Vagina (tissue), 2 donors: ENCODE results near the gene TTLL3. TPM values are rescaled to one million over a fixed set of nuclear protein-coding genes. Genes with fewer than 3 reads are reported as not detected.
A peak's percentile ranks its signal among the peaks of the same experiment; 100 is the strongest.

Source experiments
- DNase-seq, 2 donors: peaks; one replicate each; pipeline ENCODE4 v3.0.0-alpha.2; 2017; ENCODE audit errors: extremely low spot score in 2 of 2
- H3K27ac ChIP-seq: fragments of 200-600 bp; sonication (generic); one replicate; pipeline ENCODE4 v1.5.1; 2019
- H3K27me3 ChIP-seq: fragments of 200-600 bp; sonication (generic); one replicate; pipeline ENCODE4 v1.5.1; 2019
- H3K36me3 ChIP-seq, 2 donors: fragments of 200-600 bp; sonication (generic); one replicate each; pipeline ENCODE4 v1.5.1; 2017 to 2019
- H3K4me1 ChIP-seq: fragments of 200-600 bp; sonication (generic); one replicate; pipeline ENCODE4 v1.5.1; 2019
- H3K4me3 ChIP-seq, 2 donors: fragments of 200-600 bp; sonication (generic); 1 replicate in 1 of 2; 2 replicates in 1 of 2; pipeline ENCODE4 v1.5.1; 2016 to 2019
- H3K9me3 ChIP-seq: fragments of 200-600 bp; sonication (generic); one replicate; pipeline ENCODE4 v1.5.1; 2019
- POLR2A ChIP-seq, 2 donors: fragments of 450-650 bp; IDR thresholded peaks; one replicate each; pipeline ENCODE4 v1.6.1; 2017; ENCODE audit warnings: antibody characterized with exemption in 2 of 2, mild to moderate bottlenecking in 2 of 2, moderate library complexity in 2 of 2
- POLR2AphosphoS5 ChIP-seq, 2 donors: sonication (generic); formaldehyde crosslinking; IDR thresholded peaks; one replicate each; pipeline ENCODE4 v1.9.0; 2017; ENCODE audit warnings: antibody characterized with exemption in 2 of 2, mild to moderate bottlenecking in 2 of 2, low read depth in 1 of 2; ENCODE audit not compliant: insufficient read depth in 1 of 2
- intact Hi-C: fragments of 100-400 bp; cut with DNase I; formaldehyde crosslinking; loops from one replicate; pipeline ENCODE4 v1.15.1; 2023
- total RNA-seq: library from RNA; depleted of rRNA; stranded (reverse); fragments of >200 nt; gene quantifications from one replicate; pipeline ENCODE4 v1.2.3, GENCODE V29; 2016
- TF ChIP-seq, protein P1 (sequence below), 3 experiments: fragments of 450-650 bp in 2 of 3; fragments of 200-600 bp in 1 of 3; sonication (generic) in 1 of 3; IDR thresholded peaks; one replicate each; pipeline ENCODE4 v1.5.1; 2017 to 2019; ENCODE audit warnings: antibody characterized with exemption in 3 of 3, mild to moderate bottlenecking in 2 of 3, moderate library complexity in 2 of 3

The TTLL3 gene
- total RNA-seq, 1 donor from 2014 or later: 73.4 TPM

DNA sequence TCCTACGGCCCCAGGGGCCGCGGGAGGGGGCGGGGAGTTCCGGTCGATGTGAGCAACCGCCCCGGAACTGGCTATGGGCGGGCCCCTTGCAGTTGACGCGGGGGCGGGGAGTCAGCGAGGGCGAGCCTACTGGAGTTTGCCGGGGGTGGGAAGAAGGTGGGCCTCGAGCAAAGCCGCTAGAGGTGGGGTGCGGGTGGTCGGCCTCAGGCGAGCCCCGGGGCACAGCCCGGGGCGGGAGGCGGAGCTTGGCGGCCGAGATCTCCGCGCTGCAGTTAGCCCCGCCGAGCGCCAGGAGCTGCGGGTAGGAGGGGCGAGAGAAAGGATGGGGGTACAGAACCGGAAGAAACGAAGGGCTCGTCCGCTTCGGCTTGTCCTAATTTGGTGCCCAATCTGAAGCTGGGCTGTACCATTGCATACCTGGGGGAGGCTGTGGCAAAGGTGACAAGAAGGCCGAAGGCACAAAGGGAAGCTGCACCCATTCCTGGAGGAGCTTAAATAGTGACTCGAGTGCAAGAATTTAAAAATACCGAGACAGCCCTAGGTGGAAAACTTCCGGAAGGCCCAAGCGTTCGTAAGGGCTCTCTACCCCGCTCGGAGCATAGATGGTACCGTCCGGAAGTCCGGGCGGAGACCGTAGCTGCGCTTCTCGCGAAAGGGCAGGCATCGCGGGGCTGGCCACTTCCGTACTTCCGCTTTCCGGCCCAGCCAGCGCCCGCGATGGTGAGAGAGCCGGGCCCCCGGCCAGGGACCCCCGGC, 17.5 kb upstream of the TTLL3 start, which contains the start of the genes ARPC4 and TADA3:
TSS of gene ARPC4 (plus strand) at position 678 of the 756 bp plus-strand sequence. CDS start at position 718, 40 bp downstream.
TSS of gene TADA3 (minus strand) at position 69 of the 756 bp plus-strand sequence. CDS start 1,007 bp downstream, outside the sequence.
- H3K4me1 ChIP-seq: peaks cover 44% of the 10 kb centered on the region
- H3K27ac ChIP-seq: peak within 1 kb of the TSS; percentile 95
- no peak for DNase-seq
- peak within 1 kb of the TSS; percentile 85 to 90 for H3K4me3 ChIP-seq
- no peaks in the 10 kb centered on the region for H3K9me3 ChIP-seq
- peaks cover 0 to 26% of the 10 kb centered on the region in 2 donors for H3K36me3 ChIP-seq
- intact Hi-C loops: loop anchor here (10.0 kb wide), 1 partner anchor 58 kb away; the partner anchor contains the start of gene BRPF1
- peak; percentile 90 to 91 for TF ChIP-seq POLR2AphosphoS5 (IDR thresholded peaks at IDR 0.05; ENCODE audit: insufficient read depth in 1 of 2, low read depth in 1 of 2)
- TF ChIP-seq, protein P1, sequence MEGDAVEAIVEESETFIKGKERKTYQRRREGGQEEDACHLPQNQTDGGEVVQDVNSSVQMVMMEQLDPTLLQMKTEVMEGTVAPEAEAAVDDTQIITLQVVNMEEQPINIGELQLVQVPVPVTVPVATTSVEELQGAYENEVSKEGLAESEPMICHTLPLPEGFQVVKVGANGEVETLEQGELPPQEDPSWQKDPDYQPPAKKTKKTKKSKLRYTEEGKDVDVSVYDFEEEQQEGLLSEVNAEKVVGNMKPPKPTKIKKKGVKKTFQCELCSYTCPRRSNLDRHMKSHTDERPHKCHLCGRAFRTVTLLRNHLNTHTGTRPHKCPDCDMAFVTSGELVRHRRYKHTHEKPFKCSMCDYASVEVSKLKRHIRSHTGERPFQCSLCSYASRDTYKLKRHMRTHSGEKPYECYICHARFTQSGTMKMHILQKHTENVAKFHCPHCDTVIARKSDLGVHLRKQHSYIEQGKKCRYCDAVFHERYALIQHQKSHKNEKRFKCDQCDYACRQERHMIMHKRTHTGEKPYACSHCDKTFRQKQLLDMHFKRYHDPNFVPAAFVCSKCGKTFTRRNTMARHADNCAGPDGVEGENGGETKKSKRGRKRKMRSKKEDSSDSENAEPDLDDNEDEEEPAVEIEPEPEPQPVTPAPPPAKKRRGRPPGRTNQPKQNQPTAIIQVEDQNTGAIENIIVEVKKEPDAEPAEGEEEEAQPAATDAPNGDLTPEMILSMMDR (IDR thresholded peaks at IDR 0.05): no peak
- peak in 1 of 2 donors; percentile 50 for TF ChIP-seq POLR2A (IDR thresholded peaks at IDR 0.05)
- H3K27me3 ChIP-seq: no peaks in the 10 kb centered on the region

DNA sequence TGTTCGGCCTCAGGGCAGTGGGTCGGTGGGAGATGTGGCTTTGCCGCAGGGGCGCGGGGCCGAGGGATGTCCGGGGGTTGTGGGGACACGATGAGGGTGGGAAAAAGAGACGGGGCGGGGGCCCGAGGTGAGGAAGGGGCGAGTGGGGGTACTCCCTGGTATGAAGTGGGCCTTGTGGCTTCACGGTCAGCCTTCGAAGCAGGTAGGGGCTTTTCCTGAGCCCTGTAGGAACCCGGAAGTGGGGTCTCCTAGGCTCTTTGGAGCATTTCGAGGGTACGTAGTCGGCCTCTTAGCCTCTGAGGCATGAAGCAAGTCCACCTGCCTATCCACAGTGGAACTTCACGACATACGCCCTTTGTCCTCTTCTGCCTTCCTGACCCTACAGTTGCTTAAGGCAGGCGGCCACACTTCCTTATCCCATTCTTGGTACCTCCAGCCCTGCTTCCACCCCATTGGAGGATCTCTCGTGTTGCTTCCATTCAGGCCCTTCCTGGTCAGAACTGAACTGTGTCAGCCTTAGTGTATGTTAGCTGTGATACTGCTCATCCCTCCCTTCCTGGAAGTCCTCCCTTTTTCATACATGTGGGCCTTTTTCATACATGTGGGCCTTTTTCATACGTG, 16.8 kb upstream of the TTLL3 start:
- intact Hi-C loops: loop anchor here (10.0 kb wide), 1 partner anchor 58 kb away; the partner anchor contains the start of gene BRPF1
- no peak for TF ChIP-seq POLR2AphosphoS5 (IDR thresholded peaks at IDR 0.05; ENCODE audit: insufficient read depth in 1 of 2, low read depth in 1 of 2)
- TF ChIP-seq POLR2A (IDR thresholded peaks at IDR 0.05): no peak
- TF ChIP-seq, protein P1 (IDR thresholded peaks at IDR 0.05): no peak
- no peak for DNase-seq
- peaks cover 44% of the 10 kb centered on the region for H3K4me1 ChIP-seq
- H3K36me3 ChIP-seq: peaks cover 0 to 28% of the 10 kb centered on the region in 2 donors
- H3K4me3 ChIP-seq: peak overlapping the region; percentile 85 to 90
- peak overlapping the region; percentile 95 for H3K27ac ChIP-seq
- no peaks in the 10 kb centered on the region for H3K27me3 ChIP-seq
- no peaks in the 10 kb centered on the region for H3K9me3 ChIP-seq

DNA sequence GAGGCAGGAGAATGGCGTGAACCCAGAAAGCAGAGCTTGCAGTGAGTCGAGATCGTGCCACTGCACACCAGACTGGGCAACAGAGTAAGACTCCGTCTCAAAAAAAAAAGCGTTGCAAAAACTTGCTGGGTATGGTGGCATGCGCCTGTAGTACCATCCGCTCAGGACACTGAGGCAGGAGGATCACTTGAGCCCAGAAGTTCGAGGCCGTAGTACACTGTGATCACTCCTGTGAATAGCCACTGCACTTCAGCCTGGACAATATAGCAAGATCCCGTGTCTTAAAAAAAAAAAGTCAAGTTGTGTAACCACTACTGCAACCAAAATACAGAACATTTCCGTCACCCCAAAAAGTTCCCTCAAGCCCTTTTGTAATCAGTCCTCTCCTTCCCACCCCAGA, 15.7 kb upstream of the TTLL3 start:
- H3K36me3 ChIP-seq: peaks cover 0 to 29% of the 10 kb centered on the region in 2 donors
- intact Hi-C loops: loop anchor here (10.0 kb wide), 1 partner anchor 60 kb away; the partner anchor contains the start of gene BRPF1
- H3K4me3 ChIP-seq: no peak overlapping the region
- no peak overlapping the region for H3K27ac ChIP-seq
- TF ChIP-seq POLR2AphosphoS5 (IDR thresholded peaks at IDR 0.05; ENCODE audit: insufficient read depth in 1 of 2, low read depth in 1 of 2) (no peak), POLR2A (IDR thresholded peaks at IDR 0.05) (no peak)
- TF ChIP-seq, protein P1 (IDR thresholded peaks at IDR 0.05): no peak
- no peak for DNase-seq
- no peaks in the 10 kb centered on the region for H3K27me3 ChIP-seq
- peaks cover 44% of the 10 kb centered on the region for H3K4me1 ChIP-seq
- no peaks in the 10 kb centered on the region for H3K9me3 ChIP-seq

DNA sequence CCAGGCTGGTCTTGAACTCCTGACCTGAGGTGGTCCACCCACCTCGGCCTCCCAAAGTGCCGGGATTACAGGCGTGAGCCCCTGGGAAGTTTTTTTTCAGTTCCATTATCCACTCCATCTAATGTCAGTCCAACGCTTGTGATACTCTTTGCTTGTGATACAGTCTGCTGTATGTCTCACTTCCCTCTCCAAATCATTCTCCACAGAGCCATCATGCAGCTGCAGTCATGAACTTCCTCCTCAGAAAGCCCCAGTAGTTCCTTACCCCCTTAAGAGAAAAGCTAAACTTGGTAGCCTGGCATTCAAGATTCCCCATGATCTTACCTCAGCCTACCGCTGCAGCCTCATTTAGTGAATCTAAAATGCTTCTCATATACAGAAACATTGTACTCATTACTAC, 14.9 kb upstream of the TTLL3 start:
- peaks cover 4 to 34% of the 10 kb centered on the region in 2 donors for H3K36me3 ChIP-seq
- DNase-seq: no peak
- no peaks in the 10 kb centered on the region for H3K9me3 ChIP-seq
- no peaks in the 10 kb centered on the region for H3K27me3 ChIP-seq
- H3K4me3 ChIP-seq: no peak overlapping the region
- intact Hi-C loops: loop anchor here (10.0 kb wide), 1 partner anchor 60 kb away; the partner anchor contains the start of gene BRPF1
- H3K27ac ChIP-seq: no peak overlapping the region
- TF ChIP-seq, protein P1 (IDR thresholded peaks at IDR 0.05): no peak
- TF ChIP-seq POLR2AphosphoS5 (IDR thresholded peaks at IDR 0.05; ENCODE audit: insufficient read depth in 1 of 2, low read depth in 1 of 2) (no peak), POLR2A (IDR thresholded peaks at IDR 0.05) (no peak)
- peaks cover 44% of the 10 kb centered on the region for H3K4me1 ChIP-seq
